ENCODE measurements around the gene OXCT2. TPM values are rescaled to one million over a fixed set of nuclear protein-coding genes. Genes with fewer than 3 reads are reported as not detected.

OXCT2 gene
- total RNA-seq, 4 donors from 2014 or later: 0.15 to 6.6 (median 1.4) TPM; not detected in 1

- intact Hi-C loops (cut with DNase I; ENCODE audit: low total_unique reads): no loop called here
- TF ChIP-seq POLR2A (IDR thresholded peaks at IDR 0.05): no peak
- TF ChIP-seq CTCF (IDR thresholded peaks at IDR 0.05): no peak
- 87 to 94% methylated on average over 7 to 9 of the region's 9 CpGs for WGBS, 2 donors
- H3K4me3 ChIP-seq (ENCODE audit: low read depth, poor library complexity, severe bottlenecking): no peak overlapping the region
- DNase-seq (ENCODE audit: low spot score in 2 of 2): peak in 1 of 2 donors; percentile 69
Measured at GRCh38 chr1:39755965-39756659, 15.0 kb downstream of the OXCT2 start.

GRCh38 chr1:39754906-39755504, 16.1 kb downstream of the OXCT2 start:
- intact Hi-C loops (cut with DNase I; ENCODE audit: low total_unique reads): no loop called here
- H3K4me3 ChIP-seq (ENCODE audit: low read depth, poor library complexity, severe bottlenecking): no peak overlapping the region
- no peak for TF ChIP-seq CTCF (IDR thresholded peaks at IDR 0.05)
- TF ChIP-seq POLR2A (IDR thresholded peaks at IDR 0.05): no peak
- DNase-seq (ENCODE audit: low spot score in 2 of 2): no peak
- 79 to 86% methylated on average over 2 of the region's 2 CpGs for WGBS, 2 donors

- WGBS, 2 donors: 74 to 81% methylated on average over 2 of the region's 2 CpGs
- intact Hi-C loops (cut with DNase I; ENCODE audit: low total_unique reads): no loop called here
- TF ChIP-seq POLR2A (IDR thresholded peaks at IDR 0.05) (no peak), CTCF (IDR thresholded peaks at IDR 0.05) (no peak)
- no peak for DNase-seq (ENCODE audit: low spot score in 2 of 2)
- H3K4me3 ChIP-seq (ENCODE audit: low read depth, poor library complexity, severe bottlenecking): no peak overlapping the region
Measured at GRCh38 chr1:39754026-39754570, 17.1 kb downstream of the OXCT2 start.

GRCh38 chr1:39753132-39754025, 17.8 kb downstream of the OXCT2 start:
- WGBS, 2 donors: 91 to 92% methylated on average over 16 of the region's 16 CpGs
- TF ChIP-seq CTCF (IDR thresholded peaks at IDR 0.05): no peak
- no peak for TF ChIP-seq POLR2A (IDR thresholded peaks at IDR 0.05)
- DNase-seq (ENCODE audit: low spot score in 2 of 2): no peak
- no peak overlapping the region for H3K4me3 ChIP-seq (ENCODE audit: low read depth, poor library complexity, severe bottlenecking)
- intact Hi-C loops (cut with DNase I; ENCODE audit: low total_unique reads): no loop called here

- no peak overlapping the region for H3K4me3 ChIP-seq (ENCODE audit: low read depth, poor library complexity, severe bottlenecking)
- TF ChIP-seq CTCF (IDR thresholded peaks at IDR 0.05): no peak
- no peak for TF ChIP-seq POLR2A (IDR thresholded peaks at IDR 0.05)
- intact Hi-C loops (cut with DNase I; ENCODE audit: low total_unique reads): no loop called here
- DNase-seq (ENCODE audit: low spot score in 2 of 2): no peak
- 89 to 96% methylated on average over 5 to 6 of the region's 6 CpGs for WGBS, 2 donors
Measured at GRCh38 chr1:39752703-39753102, 18.4 kb downstream of the OXCT2 start.
